ENCODE measurements around the gene GABRB3.

Gene GABRB3

GRCh38 chr15:26531489-26531888 is 241.4 kb downstream of the GABRB3 start:
- no peak for DNase-seq

GRCh38 chr15:26525096-26525495 is 247.8 kb downstream of the GABRB3 start:
- no peak for DNase-seq

GRCh38 chr15:26521691-26522198 is 251.1 kb downstream of the GABRB3 start:
- no peak for DNase-seq

DNA sequence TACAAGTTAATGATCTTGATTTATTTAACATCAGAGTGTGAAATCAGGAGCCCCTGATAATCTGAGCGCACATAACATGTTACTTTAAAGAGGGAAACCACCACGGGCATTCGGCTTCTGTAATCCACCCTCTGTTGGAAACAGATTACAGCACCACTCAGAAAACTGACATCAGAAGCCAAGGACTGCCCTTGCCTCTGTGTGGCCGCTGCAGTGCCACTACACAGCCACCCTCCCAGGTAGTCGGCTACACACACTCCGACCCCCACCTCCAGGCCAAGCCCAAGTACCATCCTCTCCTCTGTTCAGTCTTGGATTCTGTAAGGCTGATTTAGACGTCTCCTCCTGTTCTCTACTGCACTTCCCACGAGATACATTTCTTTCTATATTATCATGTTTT is 251.7 kb downstream of the GABRB3 start:
- DNase-seq = no peak

DNA sequence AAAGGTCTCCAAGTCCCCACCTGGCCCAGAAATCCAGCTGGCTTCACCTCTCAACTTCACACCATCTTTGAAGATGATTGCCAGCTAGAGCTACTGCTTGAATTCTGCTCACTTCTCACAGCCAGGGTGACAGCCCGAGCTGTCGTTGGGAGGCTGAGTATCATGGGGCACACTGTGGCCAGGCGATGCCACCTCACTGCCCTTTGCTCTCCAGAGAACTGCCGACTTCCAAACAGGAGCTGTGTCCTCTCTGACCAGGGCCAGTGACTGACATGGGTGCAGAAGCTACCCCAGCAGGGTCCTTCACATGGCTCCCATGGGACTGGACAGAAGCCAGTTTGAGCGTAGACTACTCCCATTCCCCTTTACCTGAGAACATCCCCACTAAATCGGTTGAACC is 254.0 kb downstream of the GABRB3 start:
- DNase-seq = no peak

- DNase-seq = no peak
Measured at GRCh38 chr15:26516102-26516980, 256.5 kb downstream of the GABRB3 start.

GRCh38 chr15:26504009-26504408 is 268.9 kb downstream of the GABRB3 start:
- no peak for DNase-seq
